Transverse colon (tissue), 4 donors: Measurements from ENCODE around the gene KIF12.

Experiments used
- EP300 ChIP-seq: sonication (generic); formaldehyde crosslinking; IDR thresholded peaks from one replicate; pipeline ENCODE4 v1.6.1; 2017; ENCODE audit warnings: antibody characterized with exemption, low read depth
- POLR2A ChIP-seq: fragments of 450-650 bp; IDR thresholded peaks from one replicate; pipeline ENCODE4 v1.6.1; 2016; ENCODE audit warnings: antibody characterized with exemption, mild to moderate bottlenecking, moderate library complexity
- POLR2AphosphoS5 ChIP-seq, 3 donors: sonication (generic); formaldehyde crosslinking; IDR thresholded peaks; one replicate each; pipeline ENCODE4 v1.6.1; 2016; ENCODE audit warnings: antibody characterized with exemption in 3 of 3
- TF ChIP-seq, protein P1 (sequence below), 5 experiments: fragments of 200-600 bp in 3 of 5; fragments of 450-650 bp in 2 of 5; sonication (generic) in 3 of 5; IDR thresholded peaks; 1 replicate in 2 of 5; 2 replicates in 3 of 5; pipeline ENCODE4 v1.5.1; 2016 to 2017; ENCODE audit warnings: antibody characterized with exemption in 5 of 5, inconsistent platforms in 3 of 5, mild to moderate bottlenecking in 2 of 5, moderate library complexity in 1 of 5

DNA sequence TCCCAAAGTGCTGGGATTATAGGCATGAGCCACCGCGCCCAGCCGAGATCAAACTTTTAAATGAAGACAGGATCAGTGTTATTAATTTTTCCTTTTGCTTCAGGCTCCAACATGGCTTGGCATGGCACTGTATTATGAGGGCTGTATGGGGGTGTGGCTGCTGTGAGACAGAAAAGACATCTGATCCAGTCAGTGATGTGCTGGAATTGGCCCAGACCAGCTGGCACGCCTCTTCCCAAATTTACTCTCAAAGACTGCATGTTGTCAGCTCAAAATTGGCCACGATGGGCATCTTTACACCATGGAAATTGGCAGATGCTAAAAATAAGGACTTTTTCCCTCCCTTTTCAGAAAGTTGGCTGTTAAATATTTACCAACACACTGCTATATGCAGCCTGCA, 44.1 kb upstream of the KIF12 start:
- TF ChIP-seq, protein P1, sequence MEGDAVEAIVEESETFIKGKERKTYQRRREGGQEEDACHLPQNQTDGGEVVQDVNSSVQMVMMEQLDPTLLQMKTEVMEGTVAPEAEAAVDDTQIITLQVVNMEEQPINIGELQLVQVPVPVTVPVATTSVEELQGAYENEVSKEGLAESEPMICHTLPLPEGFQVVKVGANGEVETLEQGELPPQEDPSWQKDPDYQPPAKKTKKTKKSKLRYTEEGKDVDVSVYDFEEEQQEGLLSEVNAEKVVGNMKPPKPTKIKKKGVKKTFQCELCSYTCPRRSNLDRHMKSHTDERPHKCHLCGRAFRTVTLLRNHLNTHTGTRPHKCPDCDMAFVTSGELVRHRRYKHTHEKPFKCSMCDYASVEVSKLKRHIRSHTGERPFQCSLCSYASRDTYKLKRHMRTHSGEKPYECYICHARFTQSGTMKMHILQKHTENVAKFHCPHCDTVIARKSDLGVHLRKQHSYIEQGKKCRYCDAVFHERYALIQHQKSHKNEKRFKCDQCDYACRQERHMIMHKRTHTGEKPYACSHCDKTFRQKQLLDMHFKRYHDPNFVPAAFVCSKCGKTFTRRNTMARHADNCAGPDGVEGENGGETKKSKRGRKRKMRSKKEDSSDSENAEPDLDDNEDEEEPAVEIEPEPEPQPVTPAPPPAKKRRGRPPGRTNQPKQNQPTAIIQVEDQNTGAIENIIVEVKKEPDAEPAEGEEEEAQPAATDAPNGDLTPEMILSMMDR (IDR thresholded peaks at IDR 0.05): no peak
- TF ChIP-seq EP300 (no peak), POLR2AphosphoS5 (IDR thresholded peaks at IDR 0.05) (no peak), POLR2A (no peak)
